SU-DHL-6 (cell line): Measurements from ENCODE around the gene SRRT.
A peak's percentile ranks its signal among the peaks of the same experiment; 100 is the strongest.

Source experiments
- CTCF ChIP-seq: fragments of 200-600 bp; sonication (generic); IDR thresholded peaks from one replicate; pipeline ENCODE4 v1.5.1; 2017; ENCODE audit warnings: antibody characterized with exemption, mild to moderate bottlenecking, low read length, moderate library complexity; ENCODE audit not compliant: insufficient read depth, poor library complexity, severe bottlenecking
- EZH2phosphoT487 ChIP-seq: fragments of 200-600 bp; sonication (generic), shearing (Covaris generic); conservative IDR thresholded peaks from 2 replicates; pipeline ENCODE4 v1.6.1; 2018; ENCODE audit warnings: mild to moderate bottlenecking, antibody characterized with exemption, low read length, moderate library complexity, mixed read lengths

- TF ChIP-seq CTCF (peak; percentile 13), EZH2phosphoT487 (no peak)
These were observed 49.0 kb upstream of the SRRT start for GRCh38 chr7:100825751-100826513.
